Posterior vena cava (tissue), 2 donors: ENCODE measurements around the gene MYO18A. TPM values are rescaled to one million over a fixed set of nuclear protein-coding genes. Genes with fewer than 3 reads are reported as not detected.

Source experiments
- DNase-seq: peaks from one replicate; pipeline ENCODE4 v3.0.0-alpha.2; 2020; ENCODE audit warnings: low spot score
- intact Hi-C, 2 donors: fragments of 100-400 bp; cut with DNase I; formaldehyde crosslinking; loops; one replicate each; pipeline versions ENCODE4 v1.14.1 to v1.14.2; 2022 to 2023
- total RNA-seq, 2 donors: library from RNA; stranded (reverse); fragmentation: NEBNext Ultra II Directional; extraction: Animal tissue kit (Norgen Biotek cat#: 25700); gene quantifications; one replicate each; pipeline ENCODE4 v1.2.1, GENCODE V29; 2021
- donor health status: DM: yes; HTN: yes; CAD: no.
- donor health status: DM: yes; HTN: yes; CAD: no.

MYO18A gene
- total RNA-seq, 2 donors from 2014 or later = 76.3 to 87.9 TPM

GRCh38 chr17:29172589-29172988 lies 7.6 kb downstream of the MYO18A start:
- DNase-seq = peak; percentile 7
- intact Hi-C loops = no loop called here

- DNase-seq = no peak
Observed at GRCh38 chr17:29170682-29171081, 9.5 kb downstream of the MYO18A start.

GRCh38 chr17:29169806-29170591 lies 10.2 kb downstream of the MYO18A start:
- intact Hi-C loops = loop anchor here in 1 of 2 donors (10.0 kb wide), 1 partner anchor 55 kb away; no protein-coding TSS in a partner anchor
- peak; percentile 23 for DNase-seq

More at GRCh38 chr17:29170682-29171081, 9.5 kb downstream of the MYO18A start:
- intact Hi-C loops = no loop called here

- DNase-seq = peak; percentile 12
- intact Hi-C loops = loop anchor here in 1 of 2 donors (10.0 kb wide), 1 partner anchor 56 kb away; no protein-coding TSS in a partner anchor
Observed at GRCh38 chr17:29168759-29169126, 11.5 kb downstream of the MYO18A start.

- intact Hi-C loops = loop anchor here in 1 of 2 donors (10.0 kb wide), 1 partner anchor 57 kb away; no protein-coding TSS in a partner anchor
- DNase-seq = peak; percentile 1
Observed at GRCh38 chr17:29168079-29168758, 12.0 kb downstream of the MYO18A start.

GRCh38 chr17:29167393-29168078 lies 12.7 kb downstream of the MYO18A start:
- intact Hi-C loops = loop anchor here in 1 of 2 donors (10.0 kb wide), 1 partner anchor 57 kb away; no protein-coding TSS in a partner anchor
- DNase-seq = no peak

GRCh38 chr17:29166507-29166887 lies 13.7 kb downstream of the MYO18A start:
- intact Hi-C loops = loop anchor here in 1 of 2 donors (10.0 kb wide), 1 partner anchor 58 kb away; no protein-coding TSS in a partner anchor
- no peak for DNase-seq

GRCh38 chr17:29165800-29166506 lies 14.2 kb downstream of the MYO18A start:
- DNase-seq = no peak
- intact Hi-C loops = loop anchor here in 1 of 2 donors (10.0 kb wide), 1 partner anchor 59 kb away; no protein-coding TSS in a partner anchor

- intact Hi-C loops = loop anchor here in 1 of 2 donors (10.0 kb wide), 1 partner anchor 60 kb away; no protein-coding TSS in a partner anchor
- DNase-seq = no peak
Observed at GRCh38 chr17:29165261-29165660, 14.9 kb downstream of the MYO18A start.

GRCh38 chr17:29163563-29163962 lies 16.6 kb downstream of the MYO18A start:
- intact Hi-C loops = loop anchor here in 1 of 2 donors (10.0 kb wide), 1 partner anchor 61 kb away; no protein-coding TSS in a partner anchor
- DNase-seq = no peak

GRCh38 chr17:29162909-29163341 lies 17.3 kb downstream of the MYO18A start:
- DNase-seq = no peak
- intact Hi-C loops = loop anchor here in 1 of 2 donors (10.0 kb wide), 1 partner anchor 62 kb away; no protein-coding TSS in a partner anchor

GRCh38 chr17:29162082-29162908 lies 17.9 kb downstream of the MYO18A start:
- no peak for DNase-seq
- intact Hi-C loops = loop anchor here in 1 of 2 donors (10.0 kb wide), 1 partner anchor 63 kb away; no protein-coding TSS in a partner anchor

- DNase-seq = no peak
- intact Hi-C loops = loop anchor here in 1 of 2 donors (10.0 kb wide), 1 partner anchor 65 kb away; no protein-coding TSS in a partner anchor
Observed at GRCh38 chr17:29160253-29160652, 19.9 kb downstream of the MYO18A start.

GRCh38 chr17:29159306-29159860 lies 20.8 kb downstream of the MYO18A start:
- intact Hi-C loops = loop anchor here in 1 of 2 donors (10.0 kb wide), 1 partner anchor 135 kb away; the partner anchor contains the start of gene NUFIP2
- DNase-seq = no peak

- intact Hi-C loops = loop anchor here in 1 of 2 donors (10.0 kb wide), 1 partner anchor 136 kb away; the partner anchor contains the start of gene NUFIP2
- DNase-seq = no peak
Observed at GRCh38 chr17:29158488-29159275, 21.5 kb downstream of the MYO18A start.

GRCh38 chr17:29158096-29158487 lies 22.1 kb downstream of the MYO18A start:
- intact Hi-C loops = loop anchor here in 1 of 2 donors (10.0 kb wide), 1 partner anchor 137 kb away; the partner anchor contains the start of gene NUFIP2

More at GRCh38 chr17:29158096-29158487, 22.1 kb downstream of the MYO18A start:
- no peak for DNase-seq
